Measurements from ENCODE around the gene NID1.

NID1 gene

GRCh38 chr1:235937123-235937522, 127.8 kb downstream of the NID1 start:
- no peak for DNase-seq (ENCODE audit: low read depth)
- TF ChIP-seq CTCF (IDR thresholded peaks at IDR 0.05; ENCODE audit: insufficient read depth, low read depth, low read length, missing control alignments) = no peak
- no peak overlapping the region for H3K4me3 ChIP-seq (ENCODE audit: low read depth, low read length)

- no peak for TF ChIP-seq CTCF (IDR thresholded peaks at IDR 0.05; ENCODE audit: insufficient read depth, low read depth, low read length, missing control alignments)
- DNase-seq (ENCODE audit: low read depth) = no peak
- H3K4me3 ChIP-seq (ENCODE audit: low read depth, low read length) = no peak overlapping the region
These were observed 129.4 kb downstream of the NID1 start for GRCh38 chr1:235935235-235936225.

- DNase-seq (ENCODE audit: low read depth) = no peak
- H3K4me3 ChIP-seq (ENCODE audit: low read depth, low read length) = no peak overlapping the region
- no peak for TF ChIP-seq CTCF (IDR thresholded peaks at IDR 0.05; ENCODE audit: insufficient read depth, low read depth, low read length, missing control alignments)
These were observed 131.1 kb downstream of the NID1 start for GRCh38 chr1:235933766-235934116.

- no peak for DNase-seq (ENCODE audit: low read depth)
- H3K4me3 ChIP-seq (ENCODE audit: low read depth, low read length) = no peak overlapping the region
- TF ChIP-seq CTCF (IDR thresholded peaks at IDR 0.05; ENCODE audit: insufficient read depth, low read depth, low read length, missing control alignments) = no peak
These were observed 131.7 kb downstream of the NID1 start for GRCh38 chr1:235933017-235933765.

GRCh38 chr1:235932090-235932510, 132.8 kb downstream of the NID1 start:
- DNase-seq (ENCODE audit: low read depth) = peak; percentile 38
- no peak for TF ChIP-seq CTCF (IDR thresholded peaks at IDR 0.05; ENCODE audit: insufficient read depth, low read depth, low read length, missing control alignments)
- H3K4me3 ChIP-seq (ENCODE audit: low read depth, low read length) = no peak overlapping the region

GRCh38 chr1:235931171-235931738, 133.6 kb downstream of the NID1 start:
- no peak for DNase-seq (ENCODE audit: low read depth)
- TF ChIP-seq CTCF (IDR thresholded peaks at IDR 0.05; ENCODE audit: insufficient read depth, low read depth, low read length, missing control alignments) = no peak

More at GRCh38 chr1:235931171-235931738, 133.6 kb downstream of the NID1 start:
- H3K4me3 ChIP-seq (ENCODE audit: low read depth, low read length) = no peak overlapping the region

Measured in GM12865 (cell line).